Upper lobe of left lung (tissue), 6 donors: ENCODE results near the gene UBL4A. TPM values are rescaled to one million over a fixed set of nuclear protein-coding genes. Genes with fewer than 3 reads are reported as not detected.

Experiments
- ATAC-seq, 2 donors: fragments of 200-7000 bp; cut with Tn5 transposase; one replicate each; pipeline ENCODE4 v1.9.1; 2022; ENCODE audit warnings: mild to moderate bottlenecking in 2 of 2, moderate library complexity in 2 of 2; ENCODE audit not compliant: low FRiP score in 2 of 2
- DNase-seq, 2 donors: peaks; one replicate each; pipeline ENCODE4 v3.0.0-alpha.2; 2019 to 2020
- H3K27ac ChIP-seq, 4 donors: fragments of 200-600 bp; sonication (generic); one replicate each; pipeline ENCODE4 v1.5.1; 2016 to 2019
- H3K27me3 ChIP-seq, 4 donors: fragments of 200-600 bp; sonication (generic); one replicate each; pipeline ENCODE4 v1.5.1; 2017 to 2019
- H3K36me3 ChIP-seq, 4 donors: fragments of 200-600 bp; sonication (generic); one replicate each; pipeline ENCODE4 v1.5.1; 2016 to 2019
- H3K4me1 ChIP-seq, 4 donors: fragments of 200-600 bp; sonication (generic); one replicate each; pipeline ENCODE4 v1.5.1; 2018 to 2019
- H3K4me3 ChIP-seq, 4 donors: fragments of 200-600 bp; sonication (generic); one replicate each; pipeline ENCODE4 v1.5.1; 2017 to 2019; ENCODE audit warnings: mild to moderate bottlenecking in 2 of 4, moderate library complexity in 1 of 4
- H3K9me3 ChIP-seq, 4 donors: fragments of 200-600 bp; sonication (generic); one replicate each; pipeline ENCODE4 v1.5.1; 2018 to 2019
- CTCF ChIP-seq, 6 experiments: fragments of 450-650 bp in 4 of 6; fragments of 200-600 bp in 2 of 6; sonication (generic) in 2 of 6; IDR thresholded peaks; one replicate each; pipeline ENCODE4 v1.5.1; 2016 to 2019; ENCODE audit warnings: antibody characterized with exemption in 6 of 6
- EP300 ChIP-seq, 4 donors: sonication (generic); formaldehyde crosslinking; IDR thresholded peaks; one replicate each; pipeline ENCODE4 v1.5.1; 2017; ENCODE audit warnings: antibody characterized with exemption in 4 of 4, control low read depth in 2 of 4
- POLR2A ChIP-seq, 4 donors: fragments of 450-650 bp; IDR thresholded peaks; one replicate each; pipeline ENCODE4 v1.5.1; 2016 to 2017; ENCODE audit warnings: antibody characterized with exemption in 4 of 4, mild to moderate bottlenecking in 2 of 4
- POLR2AphosphoS5 ChIP-seq, 2 donors: sonication (generic); formaldehyde crosslinking; IDR thresholded peaks; one replicate each; pipeline ENCODE4 v1.5.1; 2017; ENCODE audit warnings: antibody characterized with exemption in 2 of 2
- whole genome bisulfite sequencing, 2 donors: methylation state at CpG; one replicate each; pipeline ENCODE4 v1.1.5; 2017 to 2018; 5-methylcytosine and 5-hydroxymethylcytosine counted together
- total RNA-seq, 6 donors: library from RNA; depleted of rRNA in 4 of 6; stranded (reverse); fragments of >200 nt in 4 of 6; gene quantifications; one replicate each; pipeline versions ENCODE4 v1.1.0 to v1.2.1, GENCODE V29; 2016 to 2021
- donor health status: DM: no; HTN: no; CAD: no; lungs with moderate emphysema.
- donor health status: DM: no; HTN: yes; CAD: no; lungs with severe emphysema.

UBL4A gene
- total RNA-seq, 6 donors from 2014 or later: 13.6 to 52.2 (median 43.8) TPM

- Histone ChIP-seq H3K4me3 (no peak overlapping the region), H3K27me3 (no peaks in the 10 kb centered on the region), H3K9me3 (no peaks in the 10 kb centered on the region), H3K36me3 (peaks cover 0 to 28% (median 10%) of the 10 kb centered on the region in 4 donors), H3K4me1 (peaks cover 0 to 6% (median 0%) of the 10 kb centered on the region in 4 donors), H3K27ac (no peak overlapping the region)
- TF ChIP-seq POLR2AphosphoS5 (IDR thresholded peaks at IDR 0.05) (no peak), POLR2A (IDR thresholded peaks at IDR 0.05) (no peak), CTCF (IDR thresholded peaks at IDR 0.05) (no peak), EP300 (IDR thresholded peaks at IDR 0.05) (no peak)
- WGBS, 2 donors: 72 to 78% methylated on average over 3 to 7 of the region's 7 CpGs
- ATAC-seq (no peak), DNase-seq (no peak)
Measured at GRCh38 chrX:154473683-154474082, 12.7 kb downstream of the UBL4A start.

- Histone ChIP-seq H3K36me3 (peaks cover 0 to 36% (median 14%) of the 10 kb centered on the region in 4 donors), H3K9me3 (no peaks in the 10 kb centered on the region), H3K4me1 (peaks cover 0 to under 1% (median 0%) of the 10 kb centered on the region in 4 donors), H3K27ac (no peak overlapping the region), H3K4me3 (no peak overlapping the region), H3K27me3 (no peaks in the 10 kb centered on the region)
- ATAC-seq (no peak), DNase-seq (no peak)
- WGBS, 2 donors: 83 to 84% methylated on average over 18 to 26 of the region's 28 CpGs
- no peak for TF ChIP-seq POLR2A (IDR thresholded peaks at IDR 0.05)
- TF ChIP-seq EP300 (IDR thresholded peaks at IDR 0.05): no peak
- no peak for TF ChIP-seq POLR2AphosphoS5 (IDR thresholded peaks at IDR 0.05)
- no peak for TF ChIP-seq CTCF (IDR thresholded peaks at IDR 0.05)
Measured at GRCh38 chrX:154472685-154473632, 13.5 kb downstream of the UBL4A start.

- Histone ChIP-seq H3K9me3 (no peaks in the 10 kb centered on the region), H3K27me3 (no peaks in the 10 kb centered on the region), H3K4me1 (no peaks in the 10 kb centered on the region), H3K27ac (no peak overlapping the region), H3K36me3 (peaks cover 0 to 43% (median 17%) of the 10 kb centered on the region in 4 donors), H3K4me3 (no peak overlapping the region)
- ATAC-seq (no peak), DNase-seq (no peak)
- TF ChIP-seq EP300 (IDR thresholded peaks at IDR 0.05) (no peak), CTCF (IDR thresholded peaks at IDR 0.05) (no peak), POLR2AphosphoS5 (IDR thresholded peaks at IDR 0.05) (no peak), POLR2A (IDR thresholded peaks at IDR 0.05) (no peak)
- 87 to 92% methylated on average over 15 to 23 of the region's 23 CpGs for WGBS, 2 donors
Measured at GRCh38 chrX:154471839-154472684, 14.4 kb downstream of the UBL4A start.

- peaks cover 0 to 52% (median 20%) of the 10 kb centered on the region in 4 donors for H3K36me3 ChIP-seq
- DNase-seq (no peak), ATAC-seq (no peak)
- no peaks in the 10 kb centered on the region for H3K4me1 ChIP-seq
- H3K27ac ChIP-seq: no peak overlapping the region
- 90% methylated on average over 2 to 22 of the region's 23 CpGs for WGBS, 2 donors
- H3K9me3 ChIP-seq: no peaks in the 10 kb centered on the region
- H3K27me3 ChIP-seq: no peaks in the 10 kb centered on the region
- no peak for TF ChIP-seq CTCF (IDR thresholded peaks at IDR 0.05)
- no peak for TF ChIP-seq EP300 (IDR thresholded peaks at IDR 0.05)
- no peak for TF ChIP-seq POLR2AphosphoS5 (IDR thresholded peaks at IDR 0.05)
- TF ChIP-seq POLR2A (IDR thresholded peaks at IDR 0.05): no peak
- H3K4me3 ChIP-seq: no peak overlapping the region
Measured at GRCh38 chrX:154470914-154471568, 15.4 kb downstream of the UBL4A start.
